HG02571 (cell line): ENCODE data around the gene CMBL.
"Not testable (repeated sequence)": the region's sequence is repeated elsewhere in the genome, so short reads cannot be mapped to it uniquely, and the experiment has no call there.

Experiments used
- ATAC-seq: cut with Tn5 transposase; IDR thresholded peaks from one replicate; pipeline ENCODE4 v1.9.1; 2021; ENCODE audit warnings: mild to moderate bottlenecking, moderate library complexity; ENCODE audit not compliant: unreplicated experiment

The CMBL gene

DNA sequence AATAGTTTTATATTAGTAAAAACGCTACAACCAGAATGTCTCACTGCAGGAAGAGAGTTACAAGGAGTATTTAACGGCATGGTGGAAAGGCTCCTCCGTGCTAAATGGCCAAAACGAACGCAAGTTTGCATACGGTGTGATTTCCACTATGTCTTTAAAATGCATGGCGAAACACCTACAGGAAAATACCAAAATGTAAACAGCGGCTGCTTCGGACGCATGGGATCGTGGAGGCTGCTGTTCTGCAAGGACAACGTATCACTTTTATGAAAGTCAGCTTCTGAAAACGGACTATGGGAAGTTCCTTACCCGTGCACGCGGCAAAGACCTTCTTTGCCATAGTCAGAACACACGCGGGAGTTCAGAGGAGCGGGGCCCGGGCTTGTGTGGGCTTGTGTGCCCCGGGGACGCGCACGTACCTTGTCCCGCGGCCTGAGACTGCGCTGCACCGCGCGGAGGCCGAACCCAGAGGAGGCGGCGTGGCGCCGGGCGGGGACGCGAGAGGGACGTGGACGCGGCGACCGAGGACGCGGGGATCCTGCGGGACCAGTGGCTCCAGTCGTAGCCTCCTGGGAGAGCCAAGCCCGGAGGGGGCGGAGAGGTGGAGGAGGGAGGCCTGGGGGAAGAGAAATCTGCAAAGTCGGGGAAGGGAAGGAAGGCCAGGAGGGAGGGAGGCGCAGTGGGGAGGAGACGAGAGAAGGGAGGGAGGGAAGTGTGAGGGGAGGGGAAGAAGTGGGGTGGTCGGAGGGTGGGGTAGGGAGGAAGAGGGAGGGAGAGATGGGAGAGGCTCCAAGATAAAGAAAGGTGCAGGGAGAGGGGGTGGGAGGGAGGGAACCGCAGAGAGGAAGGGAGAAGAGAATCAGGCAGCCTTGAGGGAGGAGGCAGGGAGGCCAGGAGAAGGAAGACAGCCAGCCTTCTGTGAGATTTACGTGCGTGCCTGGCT lies at the start of gene CMBL:
Gene CMBL, minus strand, starts transcription at position 697 of the 943 bp plus-strand sequence. CDS start 17,140 bp downstream, outside the sequence.
- peak; percentile 63 for ATAC-seq

DNA sequence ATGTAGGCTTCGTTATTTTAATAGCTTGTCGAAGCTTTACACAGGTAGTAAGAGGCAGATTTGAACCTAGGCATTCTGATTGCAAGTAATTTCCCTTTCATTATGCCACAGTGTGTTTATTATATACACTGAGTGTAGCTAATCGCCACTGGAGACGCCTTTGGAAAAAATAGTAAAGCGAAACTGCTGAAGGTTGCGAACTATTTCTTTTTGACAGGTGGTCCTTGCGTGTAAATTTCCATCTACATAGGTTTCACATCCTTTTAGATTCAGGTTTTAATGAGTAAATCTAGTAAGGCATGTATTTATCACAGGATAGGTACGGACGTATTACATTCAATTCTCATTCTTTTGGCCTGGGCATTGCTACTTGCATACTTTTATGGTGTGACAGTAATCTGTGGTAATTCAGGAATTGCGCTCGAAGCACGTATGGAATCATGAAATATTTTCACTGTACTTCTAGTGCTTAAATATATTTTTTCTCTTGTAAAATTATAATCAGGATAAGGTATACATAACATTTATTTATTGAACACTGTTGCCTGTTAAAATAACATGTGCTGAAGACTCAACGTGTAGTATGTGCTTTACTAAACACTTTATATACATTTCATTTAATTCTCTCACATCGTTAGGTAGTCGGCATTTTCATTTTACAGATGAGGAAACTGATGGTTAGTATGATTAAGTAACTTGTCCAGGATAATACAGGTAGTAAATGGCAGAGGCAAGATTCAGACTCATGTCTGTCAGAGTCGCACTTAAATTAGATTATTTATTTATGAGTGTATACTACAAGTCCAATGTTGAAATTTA lies 47.6 kb upstream of the CMBL start:
- ATAC-seq, result no peak

- ATAC-seq, result peak; percentile 30
These were observed 46.6 kb upstream of the CMBL start for GRCh38 chr5:10354048-10354872.

DNA sequence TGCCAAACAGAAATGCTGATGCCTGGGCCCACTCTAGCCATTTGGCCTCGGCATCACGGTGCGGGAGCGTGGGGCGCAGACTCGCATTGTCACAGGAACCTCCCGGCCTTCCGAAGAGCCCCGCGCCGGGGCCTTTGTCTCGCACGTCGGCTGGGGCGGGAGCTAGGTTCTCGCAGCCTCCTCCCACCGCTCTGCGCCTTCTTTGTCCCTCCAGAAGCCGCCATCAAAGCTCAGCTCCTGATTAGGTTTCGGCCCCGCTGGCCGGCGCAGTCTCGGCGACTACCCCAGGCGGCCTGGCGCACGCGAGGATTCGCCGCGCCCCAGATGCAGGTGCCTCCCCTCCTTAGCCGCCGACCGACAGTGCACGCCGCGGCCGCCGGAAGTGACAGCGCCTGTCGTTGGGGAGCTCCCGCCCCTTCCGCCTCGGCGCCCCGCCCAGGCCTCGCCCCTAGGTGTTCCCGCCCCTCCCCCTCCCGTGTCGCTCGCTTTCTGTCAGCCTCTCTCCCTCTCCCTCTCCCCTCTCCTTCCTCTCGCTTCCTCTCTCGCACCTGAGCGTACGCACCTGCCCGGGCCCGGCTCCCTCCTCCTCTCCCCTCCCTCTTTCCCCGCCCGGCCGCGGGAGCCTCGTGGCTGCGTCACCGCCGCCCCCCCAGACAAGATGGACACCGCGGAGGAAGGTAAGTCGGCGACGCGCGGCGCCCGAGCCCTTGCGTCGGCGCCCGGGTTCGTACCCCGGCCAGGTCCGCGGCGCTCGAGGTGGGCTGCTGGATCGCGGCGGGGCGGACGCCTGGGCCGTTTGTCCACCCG lies 45.7 kb upstream of the CMBL start, which contains the start of gene MARCHF6:
Gene MARCHF6, plus strand, starts transcription at position 455 of the 807 bp plus-strand sequence. Its CDS starts 204 bp downstream, at position 659.
- peak; percentile 86 for ATAC-seq

DNA sequence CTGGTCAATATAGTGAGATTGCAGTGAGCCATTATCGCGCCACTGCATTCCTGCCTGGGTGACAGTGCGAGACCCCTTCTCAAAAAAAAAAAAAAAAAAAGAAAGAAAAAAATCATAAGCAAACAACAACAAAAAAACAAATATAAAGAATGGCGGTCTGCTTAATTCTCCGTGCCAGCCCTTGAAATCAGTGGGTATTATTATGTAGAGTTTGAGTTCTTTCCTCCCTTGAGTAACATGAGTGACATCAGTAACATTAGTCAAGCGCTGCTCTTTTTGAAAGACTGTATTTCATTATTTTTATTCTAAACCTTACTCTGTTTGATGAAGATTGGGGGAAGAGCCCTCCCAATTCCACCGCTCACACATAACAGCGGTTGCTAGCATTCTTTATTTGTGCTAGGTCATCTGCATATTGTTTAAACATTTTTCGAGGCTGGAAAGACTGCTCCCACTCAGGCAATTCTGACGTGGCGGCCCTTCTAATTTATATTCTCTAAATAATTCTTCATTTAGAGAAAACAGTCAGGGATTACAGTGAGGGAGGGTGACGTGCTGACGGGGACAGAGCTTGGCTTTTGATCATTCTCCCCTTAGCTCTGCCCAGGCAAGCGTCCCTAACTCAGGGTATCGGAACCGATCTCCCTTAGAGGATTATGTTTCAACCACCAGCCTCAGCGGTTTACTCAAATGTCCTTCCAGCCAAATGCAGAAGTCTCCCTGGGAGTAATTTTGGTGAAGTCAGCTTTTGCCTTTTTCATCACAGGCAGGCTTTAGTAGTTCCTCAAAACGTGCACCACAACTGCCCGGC lies 44.9 kb upstream of the CMBL start:
- peak; percentile 10 for ATAC-seq

- no peak for ATAC-seq
These were observed 44.2 kb upstream of the CMBL start for GRCh38 chr5:10351919-10352318.

- ATAC-seq, result no peak
These were observed 43.6 kb upstream of the CMBL start for GRCh38 chr5:10351199-10351905.

GRCh38 chr5:10348258-10348657 lies 40.6 kb upstream of the CMBL start:
- no peak for ATAC-seq

GRCh38 chr5:10344461-10345106 lies 36.9 kb upstream of the CMBL start:
- not testable (repeated sequence) for ATAC-seq

- ATAC-seq, result no peak
These were observed 35.8 kb upstream of the CMBL start for GRCh38 chr5:10343486-10343885.

- no peak for ATAC-seq
These were observed 32.3 kb upstream of the CMBL start for GRCh38 chr5:10339958-10340357.

DNA sequence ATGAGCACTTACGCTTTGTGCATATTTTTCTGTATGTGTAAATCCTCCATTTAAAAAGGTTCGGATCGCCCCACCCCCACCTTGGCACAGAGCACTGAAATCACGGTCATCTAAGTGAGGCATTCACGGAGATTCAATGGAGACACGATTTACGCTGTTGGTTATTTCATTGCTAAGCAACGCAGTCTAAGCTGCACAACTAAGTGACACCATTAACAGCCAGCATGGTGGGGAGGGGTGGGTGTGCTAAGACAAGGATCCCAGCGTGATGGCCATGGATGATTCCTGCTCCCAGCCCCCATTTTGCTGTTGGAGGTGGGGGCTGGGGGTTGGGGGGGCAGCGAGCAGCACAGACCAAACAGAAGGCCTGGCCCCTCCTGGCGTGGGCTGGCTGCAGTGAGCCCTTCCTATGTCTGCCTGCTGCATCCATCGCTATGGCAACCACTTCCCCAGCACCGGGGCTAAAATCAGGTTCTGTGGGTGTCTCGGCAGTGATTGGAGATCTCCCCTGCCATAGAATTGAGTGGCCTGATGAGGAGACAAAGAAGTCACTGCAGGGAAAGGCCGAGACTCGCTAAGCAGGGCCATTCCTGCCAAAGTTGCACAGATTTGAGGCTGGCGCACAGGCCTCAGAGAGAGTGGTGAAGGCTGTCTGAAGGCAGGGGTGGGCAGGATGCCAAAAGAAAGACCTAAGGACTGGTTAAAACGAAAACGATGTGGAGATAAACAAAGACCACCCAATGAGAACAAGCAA lies 31.5 kb upstream of the CMBL start:
- no peak for ATAC-seq

DNA sequence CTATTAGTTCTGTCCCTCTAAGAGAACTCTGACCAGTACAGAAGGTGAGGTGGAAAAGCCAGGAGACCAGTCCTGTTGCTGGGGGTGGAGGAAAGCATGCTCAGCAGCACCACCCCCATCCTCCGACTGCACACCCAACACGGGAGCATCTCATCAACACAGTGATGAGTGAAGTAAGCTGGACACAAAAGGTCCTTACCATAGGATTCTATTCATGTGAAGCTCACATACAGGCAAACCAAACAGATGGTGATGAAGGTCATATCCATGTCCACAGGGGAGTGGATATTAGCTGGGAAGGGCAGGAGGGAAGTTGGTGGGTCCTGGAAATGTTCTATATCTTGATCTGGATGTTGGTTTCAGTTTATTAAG lies 31.0 kb upstream of the CMBL start:
- ATAC-seq, result no peak

DNA sequence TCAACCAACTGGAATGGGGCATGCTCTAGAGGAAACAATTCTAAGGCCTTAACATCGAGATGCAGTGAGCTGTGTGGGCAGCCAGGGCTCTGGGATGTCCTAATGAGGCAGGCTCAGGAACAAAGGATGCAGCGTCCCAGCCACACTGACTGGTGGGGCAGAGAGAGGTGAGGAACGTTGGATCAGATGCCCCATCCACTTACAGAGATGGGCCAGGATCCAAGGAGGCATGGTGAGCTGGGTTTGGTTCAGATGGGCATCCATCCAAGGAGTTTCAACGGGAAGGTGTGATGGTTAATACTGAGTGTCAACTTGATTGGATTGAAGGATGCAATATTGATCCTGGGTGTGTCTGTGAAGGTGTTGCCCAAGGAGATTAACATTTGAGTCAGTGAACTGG lies 30.3 kb upstream of the CMBL start:
- ATAC-seq, result no peak

DNA sequence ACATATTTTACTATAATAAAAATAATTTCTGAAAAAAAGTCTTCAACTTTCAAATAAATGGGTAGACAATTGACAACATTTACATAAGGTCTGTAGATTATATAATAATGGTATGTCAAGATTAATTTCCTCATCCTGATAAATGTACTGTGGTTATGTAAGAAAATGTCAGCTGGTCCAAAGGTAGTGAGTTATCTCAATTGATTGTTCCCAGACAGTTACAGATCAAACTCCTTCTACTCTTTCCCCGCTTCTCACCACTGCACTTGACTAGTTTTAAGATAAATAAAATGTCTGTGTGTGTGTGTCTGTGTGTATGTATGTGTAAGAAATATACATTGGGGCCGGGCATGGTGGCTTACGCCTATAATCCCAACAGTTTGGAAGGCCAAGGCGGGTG lies 29.4 kb upstream of the CMBL start:
- ATAC-seq, result no peak

DNA sequence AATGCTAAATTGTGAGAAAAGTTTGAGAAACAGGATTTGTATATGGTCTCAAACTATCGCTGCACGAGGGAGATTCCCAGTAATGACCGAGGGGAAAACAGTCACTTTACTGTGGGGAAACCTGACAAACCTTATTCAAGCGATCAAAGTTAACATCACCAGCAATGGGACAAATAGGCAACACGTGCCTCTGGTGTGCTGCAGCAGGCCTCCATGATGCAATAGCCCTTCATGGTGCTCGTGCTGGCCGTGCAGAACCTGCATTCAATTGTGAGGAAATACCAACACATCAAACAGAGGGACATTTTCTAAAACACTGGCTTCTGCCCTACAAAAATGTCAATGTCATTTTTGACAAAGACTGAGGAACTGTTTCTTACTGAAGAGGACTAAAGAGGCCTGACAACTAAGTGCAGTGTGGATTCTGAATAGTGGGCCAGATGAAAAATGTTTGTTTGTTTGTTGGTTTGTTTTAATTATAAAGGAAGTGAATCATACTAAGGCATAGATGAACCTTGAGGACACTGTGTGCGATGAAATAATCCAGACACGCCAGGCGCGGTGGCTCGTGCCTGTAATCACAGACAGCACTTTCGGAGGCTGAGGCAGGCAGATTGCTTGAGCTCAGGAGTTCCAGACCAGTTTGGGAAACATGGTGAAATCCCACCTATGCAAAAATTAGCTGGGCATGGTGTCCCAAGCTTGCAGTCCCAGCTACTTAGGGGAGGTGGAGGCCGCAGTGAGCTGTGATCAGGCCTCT lies 28.2 kb upstream of the CMBL start:
- ATAC-seq, result no peak

- ATAC-seq, result no peak
These were observed 27.1 kb upstream of the CMBL start for GRCh38 chr5:10334831-10335230.
